Fibroblast of lung (primary cell): ENCODE data around the gene TEX13D. TPM values are rescaled to one million over a fixed set of nuclear protein-coding genes. Genes with fewer than 3 reads are reported as not detected.

Experiments
- DNase-seq, 2 donors: peaks; one replicate each; pipeline versions ENCODE4 v3.0.0 to v3.0.0-alpha.2; 2010; ENCODE audit warnings: low read depth in 2 of 2
- H2AFZ ChIP-seq: 2 replicates; pipeline ENCODE4 v1.5.1; 2012; ENCODE audit warnings: low read length, control low read depth, inconsistent platforms
- H3K27ac ChIP-seq: 2 replicates; pipeline ENCODE4 v1.5.1; 2011; ENCODE audit warnings: low read length, control low read depth; ENCODE audit not compliant: insufficient read depth
- H3K27me3 ChIP-seq: 2 replicates; pipeline ENCODE4 v1.5.1; 2011; ENCODE audit warnings: mild to moderate bottlenecking, low read length; ENCODE audit not compliant: control insufficient read depth, insufficient read depth
- H3K36me3 ChIP-seq: 2 replicates; pipeline ENCODE4 v1.5.1; 2011; ENCODE audit warnings: low read length; ENCODE audit not compliant: control insufficient read depth, insufficient read depth
- H3K4me1 ChIP-seq: 2 replicates; pipeline ENCODE4 v1.5.1; 2011; ENCODE audit warnings: low read length; ENCODE audit not compliant: control insufficient read depth, insufficient read depth; ENCODE audit errors: extremely low read depth
- H3K4me2 ChIP-seq: 2 replicates; pipeline ENCODE4 v1.5.1; 2011; ENCODE audit warnings: low read length, control low read depth; ENCODE audit not compliant: insufficient read depth; ENCODE audit errors: extremely low read depth
- H3K4me3 ChIP-seq, 4 experiments: fragments of 200-600 bp in 1 of 4; sonication (generic) in 1 of 4; replicated peaks in 1 of 4; 2 replicates each; pipeline ENCODE4 v1.5.1; 2011 to 2016; ENCODE audit warnings: low read length in 4 of 4, low read depth in 3 of 4, mild to moderate bottlenecking in 3 of 4, control low read depth in 2 of 4, inconsistent platforms in 1 of 4, mixed read lengths in 1 of 4; ENCODE audit not compliant: insufficient read depth in 1 of 4; ENCODE audit errors: control extremely low read depth in 1 of 4
- H3K79me2 ChIP-seq: 2 replicates; pipeline ENCODE4 v1.5.1; 2012; ENCODE audit warnings: mild to moderate bottlenecking, low read length, inconsistent platforms; ENCODE audit not compliant: control insufficient read depth, insufficient read depth
- H3K9ac ChIP-seq: 2 replicates; pipeline ENCODE4 v1.5.1; 2011; ENCODE audit warnings: mild to moderate bottlenecking, low read length, control low read depth; ENCODE audit not compliant: insufficient read depth
- H3K9me3 ChIP-seq: 2 replicates; pipeline ENCODE4 v1.5.1; 2012; ENCODE audit warnings: low read depth, low read length; ENCODE audit not compliant: control insufficient read depth, insufficient read depth
- H4K20me1 ChIP-seq: 2 replicates; pipeline ENCODE4 v1.5.1; 2011; ENCODE audit warnings: low read length; ENCODE audit not compliant: control insufficient read depth, insufficient read depth; ENCODE audit errors: extremely low read depth
- CTCF ChIP-seq, 2 donors: IDR thresholded peaks in 1 of 2; conservative IDR thresholded peaks in 1 of 2; 1 replicate in 1 of 2; 2 replicates in 1 of 2; pipeline ENCODE4 v1.5.1; 2011 to 2012; ENCODE audit warnings: low read length in 2 of 2, control low read depth in 1 of 2, inconsistent platforms in 1 of 2, low read depth in 1 of 2, mild to moderate bottlenecking in 1 of 2
- EZH2 ChIP-seq: IDR thresholded peaks from 2 replicates; pipeline ENCODE4 v1.5.1; 2012; ENCODE audit warnings: low read length, control low read depth, mild to moderate bottlenecking; ENCODE audit errors: missing control alignments
- polyA plus RNA-seq, 2 donors: library from polyadenylated mRNA; depleted of rRNA in 1 of 2; stranded (reverse) in 1 of 2; unstranded in 1 of 2; fragments of >200 nt; gene quantifications; 2 replicates each; pipeline ENCODE4 v1.2.1, GENCODE V29; 2011 to 2012; ENCODE audit warnings: missing spikeins in 1 of 2
- total RNA-seq: library from RNA; depleted of rRNA; stranded (reverse); fragments of >200 nt; gene quantifications from 2 replicates; pipeline ENCODE4 v1.2.1, GENCODE V29; 2014

Gene TEX13D
- total and polyA plus RNA-seq, 2 donors (not counting 1 experiment from before 2014, with no cell fraction given), result not detected

DNA sequence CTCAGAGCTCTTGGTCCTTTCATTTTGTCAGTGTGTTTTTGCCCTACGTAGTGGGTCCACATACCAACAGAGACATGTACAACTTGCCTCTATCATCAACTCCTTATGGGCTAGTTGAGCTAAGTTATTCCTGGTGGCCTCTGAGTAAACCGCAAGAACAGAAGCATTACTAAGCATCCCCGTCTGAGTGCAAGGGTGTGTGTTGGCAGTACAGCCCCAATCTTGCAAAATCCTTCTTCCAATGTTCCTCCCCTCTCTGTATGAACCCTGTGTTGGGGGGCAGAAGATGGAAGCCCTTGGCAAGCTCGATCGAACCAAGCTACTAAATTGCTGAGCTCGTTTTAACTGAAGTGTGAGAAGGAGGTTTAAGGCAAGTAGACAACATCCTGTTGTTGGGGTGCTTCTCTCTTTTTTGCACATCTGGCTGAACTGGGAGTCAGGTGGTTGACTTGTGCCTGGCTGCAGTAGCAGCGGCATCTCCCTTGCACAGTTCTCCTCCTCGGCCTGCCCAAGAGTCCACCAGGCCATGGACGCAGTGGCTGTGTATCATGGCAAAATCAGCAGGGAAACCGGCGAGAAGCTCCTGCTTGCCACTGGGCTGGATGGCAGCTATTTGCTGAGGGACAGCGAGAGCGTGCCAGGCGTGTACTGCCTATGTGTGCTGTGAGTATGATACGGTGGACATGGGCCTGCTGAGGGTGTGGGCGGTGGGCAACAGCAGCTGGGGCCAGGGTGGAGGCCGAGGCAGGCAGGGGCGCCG, 13.8 kb downstream of the TEX13D start, which contains the start of gene SH2D1A:
Gene SH2D1A (plus strand): TSS at position 447 of the 760 bp plus-strand sequence. CDS start 80 bp downstream, at position 527.
- no peak for TF ChIP-seq EZH2
- no peak for TF ChIP-seq CTCF (conservative IDR thresholded peaks at IDR 0.05 in 1 of 2, IDR thresholded peaks at IDR 0.05 in 1 of 2; ENCODE audit: low read depth in 1 of 2, low read length in 2 of 2)
- no peak within 1 kb of the TSS for H3K4me3 ChIP-seq
- no peaks in the 10 kb centered on the region for H3K9me3 ChIP-seq
- H3K36me3 ChIP-seq, result no peaks in the 10 kb centered on the region
- H2AFZ ChIP-seq, result no peak within 1 kb of the TSS
- no peaks in the 10 kb centered on the region for H4K20me1 ChIP-seq
- no peak within 1 kb of the TSS for H3K27ac ChIP-seq
- no peak for DNase-seq
- H3K4me1 ChIP-seq, result no peaks in the 10 kb centered on the region
- no peak within 1 kb of the TSS for H3K4me2 ChIP-seq
- no peak within 1 kb of the TSS for H3K9ac ChIP-seq
- H3K27me3 ChIP-seq, result no peaks in the 10 kb centered on the region
- no peaks in the 10 kb centered on the region for H3K79me2 ChIP-seq

- DNase-seq, result no peak
- no peaks in the 10 kb centered on the region for H3K4me1 ChIP-seq
- H3K79me2 ChIP-seq, result no peaks in the 10 kb centered on the region
- H3K4me3 ChIP-seq, result no peak overlapping the region
- no peak overlapping the region for H3K9ac ChIP-seq
- no peaks in the 10 kb centered on the region for H3K9me3 ChIP-seq
- H3K4me2 ChIP-seq, result no peak overlapping the region
- H3K27me3 ChIP-seq, result no peaks in the 10 kb centered on the region
- no peak for TF ChIP-seq EZH2
- no peaks in the 10 kb centered on the region for H4K20me1 ChIP-seq
- H3K27ac ChIP-seq, result no peak overlapping the region
- H2AFZ ChIP-seq, result no peak overlapping the region
- H3K36me3 ChIP-seq, result no peaks in the 10 kb centered on the region
Observed at GRCh38 chrX:124346877-124347241, 14.4 kb downstream of the TEX13D start.

DNA sequence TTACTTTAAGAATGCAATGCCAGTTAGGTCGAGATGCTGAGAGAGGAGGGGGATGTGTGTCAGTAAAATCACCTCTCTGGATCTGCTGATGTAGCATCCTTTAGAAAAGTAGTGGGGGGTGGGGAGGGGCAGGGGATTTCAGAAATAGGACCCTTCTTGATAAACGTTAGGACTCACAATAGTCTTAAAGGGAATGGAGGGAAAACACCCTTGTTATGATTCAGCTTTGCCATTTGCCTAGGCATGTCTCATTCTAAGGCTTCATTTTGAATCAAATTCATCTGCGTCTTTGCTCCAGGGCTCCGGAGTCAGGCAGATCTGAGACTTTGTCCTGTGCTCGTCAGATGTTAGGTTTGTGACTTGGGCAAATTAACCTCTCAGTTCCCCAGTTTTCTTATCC, 14.8 kb downstream of the TEX13D start:
- no peaks in the 10 kb centered on the region for H3K4me1 ChIP-seq
- H3K36me3 ChIP-seq, result no peaks in the 10 kb centered on the region
- H3K27ac ChIP-seq, result no peak overlapping the region
- H3K27me3 ChIP-seq, result no peaks in the 10 kb centered on the region
- no peaks in the 10 kb centered on the region for H3K79me2 ChIP-seq
- no peak overlapping the region for H3K9ac ChIP-seq
- TF ChIP-seq CTCF (conservative IDR thresholded peaks at IDR 0.05 in 1 of 2, IDR thresholded peaks at IDR 0.05 in 1 of 2; ENCODE audit: low read depth in 1 of 2, low read length in 2 of 2), result no peak
- H2AFZ ChIP-seq, result no peak overlapping the region
- no peak overlapping the region for H3K4me2 ChIP-seq
- H3K9me3 ChIP-seq, result no peaks in the 10 kb centered on the region
- no peak for DNase-seq
- no peaks in the 10 kb centered on the region for H4K20me1 ChIP-seq
- no peak overlapping the region for H3K4me3 ChIP-seq
